Activated CD4-positive, alpha-beta T cell treated with anti-CD3 and anti-CD28 coated beads for 36 hours (primary cell): ENCODE results near the gene MAPT. TPM values are rescaled to one million over a fixed set of nuclear protein-coding genes. Genes with fewer than 3 reads are reported as not detected.

Source experiments
- ATAC-seq: fragments of 200-7000 bp; cut with Tn5 transposase; one replicate; pipeline ENCODE4 v1.10.0; 2021; ENCODE audit warnings: mild to moderate bottlenecking, moderate library complexity
- CTCF ChIA-PET: fragments of 350-600 bp; sonication (Branson Sonifier 250); formaldehyde crosslinking; loops from one replicate; lab custom pipeline; 2021; ENCODE audit warnings: antibody characterized with exemption; lab: Charles Lee
- POLR2A ChIA-PET: fragments of 350-600 bp; sonication (Branson Sonifier 250); formaldehyde crosslinking; loops from one replicate; lab custom pipeline; 2021; ENCODE audit warnings: antibody characterized with exemption, inconsistent platforms; lab: Charles Lee
- DNase-seq: peaks from one replicate; pipeline ENCODE4 v3.0.0-alpha.2; 2020
- H3K27ac Mint-ChIP-seq: one replicate; pipeline ENCODE4 v1.8.0; 2021; ENCODE audit warnings: mixed read lengths
- H3K27me3 Mint-ChIP-seq: one replicate; pipeline ENCODE4 v1.8.0; 2021; ENCODE audit warnings: mixed read lengths
- H3K36me3 Mint-ChIP-seq: one replicate; pipeline ENCODE4 v1.8.0; 2021; ENCODE audit warnings: low read depth, mixed read lengths
- H3K4me1 Mint-ChIP-seq: one replicate; pipeline ENCODE4 v1.8.0; 2021; ENCODE audit warnings: mixed read lengths
- H3K4me3 Mint-ChIP-seq: one replicate; pipeline ENCODE4 v1.8.0; 2021; ENCODE audit warnings: mild to moderate bottlenecking, moderate library complexity, mixed read lengths
- H3K9me3 Mint-ChIP-seq: one replicate; pipeline ENCODE4 v1.8.0; 2021; ENCODE audit warnings: low read depth, mixed read lengths
- intact Hi-C, 2 experiments: fragments of 100-400 bp; cut with DNase I in 1 of 2; cut with micrococcal nuclease in 1 of 2; formaldehyde crosslinking; loops; one replicate each; pipeline versions ENCODE4 v1.14.2 to v1.15.1; 2022 to 2024; cut with DNase I, micrococcal nuclease
- total RNA-seq, 2 experiments: library from RNA; stranded (reverse); gene quantifications; one replicate each; pipeline ENCODE4 v1.2.3, GENCODE V29; 2021

The MAPT gene
- total RNA-seq, 2 experiments from 2014 or later = 0.75 to 1.7 TPM

DNA sequence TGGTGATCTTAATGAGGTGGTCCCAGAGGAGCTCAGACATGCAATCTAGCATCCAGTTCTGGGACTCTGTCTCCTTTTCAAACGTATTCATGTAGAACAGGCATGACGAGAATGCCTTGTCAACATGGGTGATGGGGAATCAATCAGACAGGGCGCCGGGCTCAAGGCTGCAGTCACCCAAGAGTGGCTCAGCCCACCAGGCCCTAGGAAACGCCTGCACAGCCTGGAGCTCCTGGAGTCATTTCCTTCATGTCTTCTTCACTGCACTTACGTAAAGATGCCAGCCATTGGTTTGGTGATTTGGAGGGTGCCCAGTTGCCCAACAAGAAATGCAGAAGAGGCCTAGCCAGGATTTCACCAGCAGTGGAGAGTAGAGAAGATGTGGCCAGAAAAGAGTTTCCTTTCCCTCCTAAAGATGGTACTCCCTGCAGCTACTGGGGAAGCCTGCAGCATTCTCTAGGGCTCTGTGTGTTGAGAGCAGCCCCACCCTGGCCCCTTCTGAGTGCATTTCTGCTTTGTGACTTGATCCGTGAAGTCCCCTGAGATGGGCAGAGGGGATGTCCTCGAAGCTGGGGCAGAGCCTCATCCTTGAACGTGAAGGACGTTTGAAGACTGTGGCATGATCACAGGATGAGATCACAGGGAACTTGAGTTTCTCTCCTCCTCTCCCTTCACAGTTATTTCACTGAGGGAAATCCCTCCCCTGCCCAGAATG, 80.7 kb downstream of the MAPT start:
- no peaks in the 10 kb centered on the region for H3K27me3 Mint-ChIP-seq
- no peaks in the 10 kb centered on the region for H3K36me3 Mint-ChIP-seq
- CTCF ChIA-PET = interaction anchor here (0.7 to 1.1 kb wide), 3 partner anchors 9 to 328 kb away, joined by 3 read pairs; no protein-coding TSS in a partner anchor
- H3K27ac Mint-ChIP-seq = no peak overlapping the region
- H3K9me3 Mint-ChIP-seq = peaks cover 3% of the 10 kb centered on the region
- no peaks in the 10 kb centered on the region for H3K4me1 Mint-ChIP-seq
- POLR2A ChIA-PET = no interaction called here
- intact Hi-C loops = no loop called here
- ATAC-seq (no peak), DNase-seq (no peak)
- H3K4me3 Mint-ChIP-seq = no peak overlapping the region

DNA sequence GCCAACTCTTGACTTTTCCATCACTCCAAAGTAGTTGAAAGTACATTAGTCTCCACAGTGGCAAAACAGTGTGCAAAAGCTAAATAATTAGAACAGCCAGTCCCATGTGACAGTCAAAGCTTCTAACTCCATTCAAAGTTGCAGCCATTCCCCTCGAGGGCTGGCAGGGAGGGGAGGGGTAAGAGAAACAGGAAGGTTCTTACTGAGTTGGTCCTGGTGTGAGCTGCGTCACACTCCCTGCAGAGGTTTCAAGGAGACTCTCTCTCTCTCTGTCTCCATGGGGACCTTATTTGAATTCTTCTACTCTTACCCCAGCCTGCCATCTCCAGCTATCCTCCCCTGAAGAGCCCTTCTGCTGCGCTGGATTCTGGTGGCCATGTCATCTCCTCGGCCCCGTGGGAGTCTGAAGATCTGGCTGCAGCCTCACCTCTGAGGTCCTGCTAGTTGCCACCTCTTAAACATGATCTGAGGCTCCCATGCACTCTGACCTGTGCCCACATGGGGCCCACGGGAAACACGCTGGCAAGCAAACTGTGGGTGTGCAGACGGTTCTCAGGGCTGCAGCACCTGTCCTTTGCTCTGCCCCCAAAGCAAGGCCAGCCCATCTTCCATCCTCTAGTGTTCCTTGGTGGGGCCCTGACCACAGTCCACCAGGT, 81.4 kb downstream of the MAPT start:
- Mint-ChIP-seq H3K4me3 (no peak overlapping the region), H3K36me3 (no peaks in the 10 kb centered on the region), H3K27me3 (no peaks in the 10 kb centered on the region), H3K4me1 (no peaks in the 10 kb centered on the region), H3K9me3 (peaks cover 3% of the 10 kb centered on the region), H3K27ac (no peak overlapping the region)
- POLR2A ChIA-PET = no interaction called here
- DNase-seq (no peak), ATAC-seq (no peak)
- intact Hi-C loops = no loop called here
- CTCF ChIA-PET = no interaction called here

DNA sequence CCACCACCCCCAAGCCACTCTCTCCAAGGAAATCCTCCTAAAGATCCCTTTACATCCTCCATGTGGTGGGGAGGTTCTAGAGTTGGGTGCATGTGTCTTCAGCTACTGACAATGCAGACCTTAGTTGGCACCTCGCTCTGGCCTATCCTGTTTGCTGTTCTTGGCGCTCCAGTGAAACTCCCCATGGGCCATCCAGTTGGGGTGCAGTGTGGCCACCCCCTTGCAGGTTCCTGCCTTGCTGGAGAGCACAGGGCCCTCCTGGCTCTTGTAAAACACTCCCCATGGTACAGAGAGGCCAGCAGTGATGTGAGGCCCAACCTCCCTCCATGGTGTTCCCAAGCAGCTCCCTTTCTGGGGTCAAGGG, 82.0 kb downstream of the MAPT start:
- no peaks in the 10 kb centered on the region for H3K36me3 Mint-ChIP-seq
- no peak overlapping the region for H3K4me3 Mint-ChIP-seq
- peaks cover 3% of the 10 kb centered on the region for H3K9me3 Mint-ChIP-seq
- DNase-seq (no peak), ATAC-seq (no peak)
- CTCF ChIA-PET = no interaction called here
- H3K27me3 Mint-ChIP-seq = no peaks in the 10 kb centered on the region
- H3K4me1 Mint-ChIP-seq = no peaks in the 10 kb centered on the region
- POLR2A ChIA-PET = no interaction called here
- no peak overlapping the region for H3K27ac Mint-ChIP-seq
- intact Hi-C loops = no loop called here

DNA sequence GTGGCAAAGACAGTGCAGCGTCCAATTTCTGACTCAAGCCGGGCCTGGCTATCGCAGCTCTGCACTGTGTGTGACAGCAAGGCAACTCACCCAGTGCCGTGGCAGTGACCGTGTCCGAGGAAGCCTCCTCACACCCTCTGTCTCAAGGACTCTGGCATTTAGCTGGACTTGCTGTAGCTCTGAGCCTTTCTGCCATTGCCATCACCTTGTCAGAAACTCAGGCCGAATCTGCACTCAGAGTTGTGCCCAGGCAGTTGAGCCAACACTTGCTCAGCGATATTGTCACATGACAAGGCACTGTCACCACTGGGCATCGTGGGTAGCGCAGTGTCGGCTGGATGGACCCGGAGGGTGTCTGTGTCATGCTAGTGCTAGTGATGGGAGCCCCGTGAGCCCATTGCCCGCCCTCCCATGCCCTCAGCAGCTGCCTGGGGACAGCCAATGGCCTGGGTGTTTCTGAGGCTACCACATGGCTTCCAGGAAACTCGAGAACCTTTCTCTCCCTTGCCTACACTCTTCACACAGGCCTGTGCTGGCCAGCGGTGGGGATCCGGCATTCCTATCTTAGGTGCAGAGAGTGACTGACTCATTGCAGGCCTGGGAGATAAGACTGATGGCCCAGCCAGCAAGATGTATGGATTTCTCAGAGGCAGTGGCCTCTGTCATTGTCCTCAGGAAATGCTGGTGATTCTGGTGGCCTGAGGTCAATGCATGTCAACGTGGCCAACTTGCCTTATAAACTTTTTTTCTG, 82.6 kb downstream of the MAPT start:
- H3K27me3 Mint-ChIP-seq = no peaks in the 10 kb centered on the region
- ChIA-PET POLR2A (no interaction called here), CTCF (no interaction called here)
- no peak for DNase-seq
- no peaks in the 10 kb centered on the region for H3K4me1 Mint-ChIP-seq
- ATAC-seq = no peak
- peaks cover 3% of the 10 kb centered on the region for H3K9me3 Mint-ChIP-seq
- no peak overlapping the region for H3K4me3 Mint-ChIP-seq
- no peak overlapping the region for H3K27ac Mint-ChIP-seq
- H3K36me3 Mint-ChIP-seq = no peaks in the 10 kb centered on the region
- intact Hi-C loops = no loop called here

GRCh38 chr17:45977506-45977824, 83.1 kb downstream of the MAPT start:
- DNase-seq = no peak
- intact Hi-C loops = no loop called here
- no peaks in the 10 kb centered on the region for H3K4me1 Mint-ChIP-seq
- H3K27me3 Mint-ChIP-seq = no peaks in the 10 kb centered on the region
- ChIA-PET CTCF (interaction anchor here (0.8 kb wide), 1 partner anchor 10 kb away, joined by 4 read pairs; no protein-coding TSS in a partner anchor), POLR2A (no interaction called here)
- H3K36me3 Mint-ChIP-seq = no peaks in the 10 kb centered on the region
- no peak for ATAC-seq
- H3K9me3 Mint-ChIP-seq = peaks cover under 1% of the 10 kb centered on the region
- H3K27ac Mint-ChIP-seq = no peak overlapping the region
- no peak overlapping the region for H3K4me3 Mint-ChIP-seq

GRCh38 chr17:45977976-45978626, 83.7 kb downstream of the MAPT start:
- no peaks in the 10 kb centered on the region for H3K4me1 Mint-ChIP-seq
- ATAC-seq = no peak
- H3K27ac Mint-ChIP-seq = no peak overlapping the region
- intact Hi-C loops = no loop called here
- ChIA-PET POLR2A (no interaction called here), CTCF (interaction anchor here (0.8 kb wide), 1 partner anchor 9 kb away, joined by 4 read pairs; no protein-coding TSS in a partner anchor)
- H3K27me3 Mint-ChIP-seq = no peaks in the 10 kb centered on the region
- H3K9me3 Mint-ChIP-seq = no peaks in the 10 kb centered on the region
- no peak overlapping the region for H3K4me3 Mint-ChIP-seq
- H3K36me3 Mint-ChIP-seq = no peaks in the 10 kb centered on the region
- no peak for DNase-seq

DNA sequence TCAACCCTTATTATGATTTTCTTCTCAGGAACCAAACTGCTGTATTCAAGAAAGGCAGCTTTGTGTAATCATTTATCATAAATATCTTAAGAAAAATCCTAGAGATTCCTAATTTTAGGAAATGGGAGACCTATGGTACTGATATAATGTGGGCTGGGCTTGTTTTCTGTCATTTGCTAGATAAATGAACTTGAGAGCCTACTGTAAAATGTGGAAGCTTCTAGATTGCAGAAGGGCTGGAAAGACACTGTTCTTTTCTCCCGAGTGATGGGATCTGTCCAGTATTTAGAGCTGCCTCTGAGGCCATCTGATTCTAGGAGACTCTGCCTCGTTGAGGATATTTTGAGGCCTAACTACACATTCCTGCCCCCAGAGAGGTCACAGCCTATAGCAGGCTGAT, 84.8 kb downstream of the MAPT start:
- H3K4me3 Mint-ChIP-seq = no peak overlapping the region

GRCh38 chr17:45980855-45981254, 86.5 kb downstream of the MAPT start:
- CTCF ChIA-PET = no interaction called here
- no peaks in the 10 kb centered on the region for H3K36me3 Mint-ChIP-seq
- H3K9me3 Mint-ChIP-seq = no peaks in the 10 kb centered on the region
- ATAC-seq = no peak
- intact Hi-C loops = no loop called here
- H3K27me3 Mint-ChIP-seq = peaks cover 2% of the 10 kb centered on the region
- no peak overlapping the region for H3K27ac Mint-ChIP-seq
- H3K4me3 Mint-ChIP-seq = no peak overlapping the region
- POLR2A ChIA-PET = no interaction called here
- no peak for DNase-seq
- no peaks in the 10 kb centered on the region for H3K4me1 Mint-ChIP-seq

More for the DNA sequence above, 84.8 kb downstream of the MAPT start:
- Mint-ChIP-seq H3K36me3 (no peaks in the 10 kb centered on the region), H3K4me1 (no peaks in the 10 kb centered on the region), H3K27me3 (peaks cover 2% of the 10 kb centered on the region), H3K9me3 (no peaks in the 10 kb centered on the region), H3K27ac (no peak overlapping the region)
- intact Hi-C loops = no loop called here
- ATAC-seq (no peak), DNase-seq (no peak)
- ChIA-PET CTCF (no interaction called here), POLR2A (no interaction called here)

DNA sequence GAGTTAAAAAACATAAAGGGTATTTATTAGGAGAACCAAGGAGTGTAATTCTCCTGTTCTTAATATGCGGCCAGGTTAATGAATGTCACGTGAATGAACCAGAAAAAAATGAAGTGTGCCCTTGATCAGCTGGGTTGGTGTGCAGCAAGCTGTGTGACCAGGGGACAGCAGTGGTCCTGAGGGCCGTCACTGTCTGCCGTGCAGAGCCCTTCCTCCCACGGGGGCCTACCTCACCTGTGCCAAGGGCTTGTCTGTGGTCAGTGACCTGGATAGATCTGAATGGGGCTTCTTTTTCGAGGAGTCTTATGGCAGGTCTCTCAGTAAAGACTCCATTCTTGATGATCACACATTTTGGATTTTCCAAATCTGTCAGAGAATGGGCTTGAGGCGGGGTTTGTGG, 87.0 kb downstream of the MAPT start:
- Mint-ChIP-seq H3K27ac (no peak overlapping the region), H3K4me1 (no peaks in the 10 kb centered on the region), H3K36me3 (no peaks in the 10 kb centered on the region), H3K4me3 (no peak overlapping the region), H3K9me3 (no peaks in the 10 kb centered on the region), H3K27me3 (peaks cover 2% of the 10 kb centered on the region)
- intact Hi-C loops = no loop called here
- no peak for DNase-seq
- ChIA-PET POLR2A (no interaction called here), CTCF (no interaction called here)
- no peak for ATAC-seq

DNA sequence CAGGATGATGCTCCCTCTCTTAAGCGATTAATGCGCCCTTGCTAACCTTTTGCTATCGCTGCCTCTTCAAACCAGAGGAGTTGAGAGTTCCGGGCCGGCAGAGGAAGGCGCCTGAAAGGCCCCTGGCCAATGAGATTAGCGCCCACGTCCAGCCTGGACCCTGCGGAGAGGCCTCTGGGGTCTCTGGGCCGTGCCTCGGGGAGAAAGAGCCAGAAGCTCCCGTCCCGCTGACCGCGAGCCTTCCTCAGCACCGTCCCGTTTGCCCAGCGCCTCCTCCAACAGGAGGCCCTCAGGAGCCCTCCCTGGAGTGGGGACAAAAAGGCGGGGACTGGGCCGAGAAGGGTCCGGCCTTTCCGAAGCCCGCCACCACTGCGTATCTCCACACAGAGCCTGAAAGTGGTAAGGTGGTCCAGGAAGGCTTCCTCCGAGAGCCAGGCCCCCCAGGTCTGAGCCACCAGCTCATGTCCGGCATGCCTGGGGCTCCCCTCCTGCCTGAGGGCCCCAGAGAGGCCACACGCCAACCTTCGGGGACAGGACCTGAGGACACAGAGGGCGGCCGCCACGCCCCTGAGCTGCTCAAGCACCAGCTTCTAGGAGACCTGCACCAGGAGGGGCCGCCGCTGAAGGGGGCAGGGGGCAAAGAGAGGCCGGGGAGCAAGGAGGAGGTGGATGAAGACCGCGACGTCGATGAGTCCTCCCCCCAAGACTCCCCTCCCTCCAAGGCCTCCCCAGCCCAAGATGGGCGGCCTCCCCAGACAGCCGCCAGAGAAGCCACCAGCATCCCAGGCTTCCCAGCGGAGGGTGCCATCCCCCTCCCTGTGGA, 88.6 kb downstream of the MAPT start:
- intact Hi-C loops = no loop called here

More for the DNA sequence above, 88.6 kb downstream of the MAPT start:
- H3K4me1 Mint-ChIP-seq = no peaks in the 10 kb centered on the region
- H3K27me3 Mint-ChIP-seq = peaks cover 2% of the 10 kb centered on the region
- ATAC-seq (no peak), DNase-seq (no peak)
- ChIA-PET POLR2A (no interaction called here), CTCF (no interaction called here)
- H3K36me3 Mint-ChIP-seq = no peaks in the 10 kb centered on the region
- H3K4me3 Mint-ChIP-seq = no peak overlapping the region
- H3K9me3 Mint-ChIP-seq = no peaks in the 10 kb centered on the region
- no peak overlapping the region for H3K27ac Mint-ChIP-seq
